Heart right ventricle (tissue), 16 donors: Measurements from ENCODE around the gene CDK6. TPM values are rescaled to one million over a fixed set of nuclear protein-coding genes. Genes with fewer than 3 reads are reported as not detected.

ENCODE experiments used
- ATAC-seq, 8 donors: fragments of 200-7000 bp; cut with Tn5 transposase; one replicate each; pipeline ENCODE4 v1.9.1; 2020; ENCODE audit warnings: mild to moderate bottlenecking in 8 of 8, moderate library complexity in 8 of 8, moderate number of reproducible peaks in 1 of 8
- DNase-seq, 2 donors: peaks; one replicate each; pipeline ENCODE4 v3.0.0-alpha.2; 2020
- H3K27ac ChIP-seq, 10 donors: fragments of 200-600 bp; sonication (generic) in 2 of 10; one replicate each; pipeline versions ENCODE4 v1.5.0 to v1.8.0; 2020 to 2022; ENCODE audit warnings: mild to moderate bottlenecking in 3 of 10
- H3K27me3 ChIP-seq, 7 donors: fragments of 200-600 bp; one replicate each; pipeline ENCODE4 v1.8.0; 2021 to 2022; ENCODE audit warnings: mild to moderate bottlenecking in 2 of 7
- H3K36me3 ChIP-seq, 9 donors: fragments of 200-600 bp; sonication (generic) in 1 of 9; one replicate each; pipeline versions ENCODE4 v1.5.0 to v1.8.0; 2020 to 2022; ENCODE audit warnings: mild to moderate bottlenecking in 2 of 9
- H3K4me1 ChIP-seq, 9 donors: fragments of 200-600 bp; sonication (generic) in 1 of 9; one replicate each; pipeline versions ENCODE4 v1.5.0 to v1.8.0; 2020 to 2022; ENCODE audit warnings: mild to moderate bottlenecking in 4 of 9
- H3K4me3 ChIP-seq, 10 donors: fragments of 200-600 bp; sonication (generic) in 2 of 10; one replicate each; pipeline versions ENCODE4 v1.5.0 to v1.8.0; 2020 to 2022; ENCODE audit warnings: mild to moderate bottlenecking in 7 of 10, moderate library complexity in 2 of 10
- H3K9me3 ChIP-seq, 11 donors: fragments of 200-600 bp in 10 of 11; sonication (generic) in 2 of 11; one replicate each; pipeline versions ENCODE4 v1.5.0 to v1.8.0; 2013 to 2022; ENCODE audit warnings: mild to moderate bottlenecking in 2 of 11, control low read depth in 1 of 11, moderate library complexity in 1 of 11
- WGBS, 2 donors: extraction: QIAGEN DNeasy Blood & Tissue Kit; methylation state at CpG; one replicate each; pipeline ENCODE4 v1.1.7; 2013; ENCODE audit warnings: inconsistent platforms in 1 of 2; 5-methylcytosine and 5-hydroxymethylcytosine counted together
- intact Hi-C, 10 donors: fragments of 100-400 bp; cut with DNase I; formaldehyde crosslinking; loops; one replicate each; pipeline versions ENCODE4 v1.11.1 to v1.14.2; 2022
- polyA plus RNA-seq, 2 donors: library from polyadenylated mRNA; stranded (reverse); fragments of 200-250 nt; gene quantifications; one replicate each; pipeline ENCODE4 v1.2.3, GENCODE V29; 2013
- total RNA-seq, 10 donors: library from RNA; stranded (reverse); fragmentation: NEBNext Ultra II Directional in 3 of 10; extraction: Animal tissue kit (Norgen Biotek cat#: 25700) in 3 of 10; gene quantifications; one replicate each; pipeline versions ENCODE4 v1.2.1 to v1.2.4, GENCODE V29; 2021 to 2023
- TF ChIP-seq, protein P1 (sequence below), 9 donors: fragments of 200-600 bp; sonication (generic) in 2 of 9; IDR thresholded peaks; one replicate each; pipeline versions ENCODE4 v1.5.0 to v1.8.0; 2021 to 2022; ENCODE audit warnings: antibody characterized with exemption in 9 of 9, mild to moderate bottlenecking in 5 of 9, moderate library complexity in 1 of 9
- donor health status: Arrhythmogenic right ventricular cardiomyopathy.
- donor health status: ischemic (EF 13 %, LVEDD 7.1; RV severe dilation, severe dysfunction).
- donor health status: healthy with polysubstance abuse.
- donor health status: DM: no; HTN: yes; CAD: no.
- donor health status: DM: no; HTN: no; CAD: no.
- donor health status: ischemic (EF 25% LVEDD 6.9; RV normal size, moderate dysfunction).
- donor health status: ischemic (EF 25% LVEDD 5.7; RV mildly dilated, moderate dysfunction).
- donor health status: healthy.
- donor health status: DM: yes; HTN: yes; CAD: no.
- donor health status: Ischemic cardiomyopathy.
- donor health status: ischemic (EF 35%, LVEDD 5.7; RV mildly dilated, moderate dysfunction).
- donor health status: nonischemic (EF 11% LVEDD 7.7; RV severe dilation, severe dysfunction).
- donor health status: DM: yes; HTN: yes; CAD: no.
- donor health status: PGD.
- donor health status: ischemic (EF 29% LVEDD 5.4; RV normal size, mild dysfunction).
- donor health status: nonischemic (EF 23%, LVEDD 6.1; RV moderate dilation, normal function).

The CDK6 gene
- total and polyA plus RNA-seq, 12 donors: 2.6 to 31.5 (median 16.4) TPM

DNA sequence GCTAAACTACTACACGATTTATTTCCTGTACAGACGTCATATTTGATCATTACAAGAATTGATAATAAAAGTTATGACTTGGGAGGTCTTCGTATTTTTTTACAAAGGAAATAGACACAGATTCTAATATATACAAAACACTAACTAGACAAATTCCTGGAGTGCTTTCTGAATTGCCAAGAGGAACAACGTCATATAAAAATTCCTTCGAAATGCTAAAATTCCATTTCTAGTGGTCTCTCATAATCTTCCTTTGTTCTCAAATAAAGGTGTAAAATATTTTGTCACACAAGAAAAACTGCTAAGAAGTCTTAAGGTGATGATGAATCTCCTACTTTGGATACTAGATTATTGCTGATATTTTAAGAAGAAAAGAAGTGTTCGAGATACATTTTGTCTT lies 85.4 kb downstream of the CDK6 start:
- Histone ChIP-seq H3K4me3 (no peak overlapping the region), H3K27ac (no peak overlapping the region), H3K4me1 (peaks cover 0 to 35% (median 22%) of the 10 kb centered on the region in 9 donors), H3K9me3 (no peaks in the 10 kb centered on the region), H3K27me3 (no peaks in the 10 kb centered on the region), H3K36me3 (no peaks in the 10 kb centered on the region)
- DNase-seq: no peak
- TF ChIP-seq, protein P1, sequence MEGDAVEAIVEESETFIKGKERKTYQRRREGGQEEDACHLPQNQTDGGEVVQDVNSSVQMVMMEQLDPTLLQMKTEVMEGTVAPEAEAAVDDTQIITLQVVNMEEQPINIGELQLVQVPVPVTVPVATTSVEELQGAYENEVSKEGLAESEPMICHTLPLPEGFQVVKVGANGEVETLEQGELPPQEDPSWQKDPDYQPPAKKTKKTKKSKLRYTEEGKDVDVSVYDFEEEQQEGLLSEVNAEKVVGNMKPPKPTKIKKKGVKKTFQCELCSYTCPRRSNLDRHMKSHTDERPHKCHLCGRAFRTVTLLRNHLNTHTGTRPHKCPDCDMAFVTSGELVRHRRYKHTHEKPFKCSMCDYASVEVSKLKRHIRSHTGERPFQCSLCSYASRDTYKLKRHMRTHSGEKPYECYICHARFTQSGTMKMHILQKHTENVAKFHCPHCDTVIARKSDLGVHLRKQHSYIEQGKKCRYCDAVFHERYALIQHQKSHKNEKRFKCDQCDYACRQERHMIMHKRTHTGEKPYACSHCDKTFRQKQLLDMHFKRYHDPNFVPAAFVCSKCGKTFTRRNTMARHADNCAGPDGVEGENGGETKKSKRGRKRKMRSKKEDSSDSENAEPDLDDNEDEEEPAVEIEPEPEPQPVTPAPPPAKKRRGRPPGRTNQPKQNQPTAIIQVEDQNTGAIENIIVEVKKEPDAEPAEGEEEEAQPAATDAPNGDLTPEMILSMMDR (IDR thresholded peaks at IDR 0.05): no peak
- WGBS, 2 donors: 89 to 94% methylated on average over 6 of the region's 6 CpGs
- no peak for ATAC-seq
- intact Hi-C loops: no loop called here

DNA sequence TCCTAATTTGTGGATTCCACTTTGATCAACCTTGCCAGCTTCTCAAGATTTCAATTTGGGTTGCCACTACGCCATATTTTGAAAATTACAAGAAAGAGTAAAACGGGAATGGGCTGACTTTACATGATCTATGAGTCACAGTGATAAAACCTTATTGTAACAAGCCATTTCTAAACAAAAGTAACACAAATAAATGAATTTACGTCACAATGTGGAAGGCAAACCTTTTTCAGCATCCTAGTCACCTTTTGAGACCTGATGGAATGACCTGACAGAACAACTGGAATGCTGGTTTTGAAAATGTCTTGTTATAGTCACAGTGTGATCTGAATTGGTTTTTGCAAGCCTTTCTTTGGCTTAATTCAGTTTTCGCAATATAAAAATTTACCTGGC lies 85.9 kb downstream of the CDK6 start:
- intact Hi-C loops: no loop called here
- no peaks in the 10 kb centered on the region for H3K36me3 ChIP-seq
- no peak overlapping the region for H3K27ac ChIP-seq
- peaks cover 0 to 34% (median 19%) of the 10 kb centered on the region in 9 donors for H3K4me1 ChIP-seq
- no peaks in the 10 kb centered on the region for H3K9me3 ChIP-seq
- H3K27me3 ChIP-seq: no peaks in the 10 kb centered on the region
- TF ChIP-seq, protein P1 (IDR thresholded peaks at IDR 0.05): no peak
- no peak overlapping the region for H3K4me3 ChIP-seq
- ATAC-seq (no peak), DNase-seq (no peak)
- 93 to 94% methylated on average over 4 of the region's 4 CpGs for WGBS, 2 donors

DNA sequence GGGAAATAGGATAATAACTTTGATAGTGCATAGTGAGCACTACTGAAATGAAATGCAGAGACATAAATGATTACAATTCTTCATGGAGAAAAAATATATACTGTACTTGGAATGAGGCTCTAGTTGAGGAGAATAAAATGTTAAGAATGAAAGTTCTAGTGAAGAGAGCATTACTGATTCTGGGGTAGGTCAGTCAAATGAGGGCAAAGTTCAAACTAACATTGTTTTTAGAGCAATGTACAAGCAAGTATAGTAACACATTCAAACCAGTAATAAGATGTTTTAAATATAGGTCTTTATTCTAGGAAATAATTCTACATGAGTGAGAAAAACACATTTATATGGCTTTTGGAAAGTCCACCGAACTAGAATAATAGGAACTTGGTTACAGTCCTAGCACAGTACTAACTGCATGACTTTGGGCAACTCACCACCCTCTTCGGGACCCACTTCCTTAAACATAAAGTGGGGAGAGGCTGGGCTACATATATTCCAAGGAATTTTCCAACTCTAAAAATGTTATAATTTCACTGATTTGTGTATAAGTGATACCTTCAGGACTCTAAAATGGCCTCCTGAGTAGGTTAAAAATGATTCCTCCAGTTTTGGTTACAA lies 86.4 kb downstream of the CDK6 start:
- H3K9me3 ChIP-seq: no peaks in the 10 kb centered on the region
- H3K36me3 ChIP-seq: no peaks in the 10 kb centered on the region

DNA sequence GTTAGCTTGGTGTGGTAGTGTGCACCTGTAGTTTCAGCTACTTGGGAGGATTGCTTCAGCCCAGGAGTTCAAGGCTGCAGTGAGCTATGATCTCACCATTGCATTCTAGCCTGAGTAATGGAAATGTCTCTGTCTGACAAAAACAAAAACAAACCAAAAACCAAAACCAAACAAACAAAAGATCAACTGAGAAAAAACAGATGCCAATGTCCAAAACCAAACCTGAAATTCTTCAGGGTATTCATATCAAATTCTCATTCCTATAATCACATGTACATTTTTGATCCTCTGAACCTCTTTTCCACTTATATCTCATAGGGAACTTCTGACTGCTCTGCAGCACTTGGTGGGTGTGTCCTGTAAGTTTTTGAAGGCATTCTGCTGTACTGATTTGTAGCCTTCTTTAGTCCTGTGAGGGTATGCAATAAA lies 87.0 kb downstream of the CDK6 start:
- TF ChIP-seq, protein P1 (IDR thresholded peaks at IDR 0.05): no peak
- ATAC-seq: no peak
- Histone ChIP-seq H3K4me1 (peaks cover 0 to 24% (median 8%) of the 10 kb centered on the region in 9 donors), H3K27me3 (no peaks in the 10 kb centered on the region), H3K4me3 (no peak overlapping the region), H3K36me3 (no peaks in the 10 kb centered on the region), H3K27ac (no peak overlapping the region), H3K9me3 (no peaks in the 10 kb centered on the region)
- DNase-seq: no peak
- intact Hi-C loops: no loop called here

More for the DNA sequence above, 86.4 kb downstream of the CDK6 start:
- no peak for ATAC-seq
- intact Hi-C loops: no loop called here
- no peak for DNase-seq
- Histone ChIP-seq H3K27me3 (no peaks in the 10 kb centered on the region), H3K27ac (no peak overlapping the region), H3K4me3 (no peak overlapping the region), H3K4me1 (peaks cover 0 to 29% (median 14%) of the 10 kb centered on the region in 9 donors)
- WGBS, 2 donors: 87 to 92% methylated on average over 2 of the region's 2 CpGs
- TF ChIP-seq, protein P1 (IDR thresholded peaks at IDR 0.05): no peak
